Measurements from ENCODE around the gene SPRY4. TPM values are rescaled to one million over a fixed set of nuclear protein-coding genes. Genes with fewer than 3 reads are reported as not detected.

Gene SPRY4
- total RNA-seq (2014; rRNA removed; shearing (Covaris generic)) (10.9 and 12.8 TPM in 2 replicates), polyA plus RNA-seq (2016; fragmentation: Nextera tagmentation; extraction: Ambion mirVana) (8.5 and 9.2 TPM in 2 replicates)

GRCh38 chr5:142324871-142325724 lies at the start of gene SPRY4:
Gene SPRY4 (minus strand): TSS chr5:142325021. CDS start chr5:142315108, 9,913 bp downstream.
- DNase-seq: peak; percentile 98
- Histone ChIP-seq H3K79me2 (ENCODE audit: insufficient read depth) (peaks cover 73% of the 10 kb centered on the region), H3K27ac (peak within 1 kb of the TSS; percentile 91), H3K4me3 (peak within 1 kb of the TSS; percentile 80), H3K4me2 (ENCODE audit: unreplicated experiment) (peak within 1 kb of the TSS; percentile 96), H3K9me3 (ENCODE audit: low read depth) (no peaks in the 10 kb centered on the region), H4K20me1 (ENCODE audit: insufficient read depth) (no peaks in the 10 kb centered on the region), H3F3A (ENCODE audit: insufficient read depth) (peaks cover 47% of the 10 kb centered on the region), H3K9ac (peak within 1 kb of the TSS; percentile 93), H3K27me3 (replicated peaks; ENCODE audit: insufficient read depth) (no peaks in the 10 kb centered on the region), H3K36me3 (ENCODE audit: low read depth) (no peaks in the 10 kb centered on the region), H2AFZ (peak within 1 kb of the TSS; percentile 80), H3K4me1 (ENCODE audit: insufficient read depth) (peaks cover 45% of the 10 kb centered on the region), H3K9me2 (ENCODE audit: insufficient read depth) (no peaks in the 10 kb centered on the region)
- in situ Hi-C loops (cut with MboI): loop anchor here (10.0 kb wide), 1 partner anchor 220 kb away; no protein-coding TSS in a partner anchor
- no peak for TF ChIP-seq EZH2phosphoT487 (IDR thresholded peaks at IDR 0.05; ENCODE audit: insufficient read depth, low read depth)
- 1% methylated on average over 46 to 54 of the region's 54 CpGs for WGBS, 2 experiments (ENCODE audit: low coverage in 1 of 2, low lambda C conversion rate in 2 of 2, missing lambda C conversion rate in 2 of 2)

- Histone ChIP-seq H3K27me3 (replicated peaks; ENCODE audit: insufficient read depth) (no peaks in the 10 kb centered on the region), H3K4me3 (no peak overlapping the region), H3K4me2 (ENCODE audit: unreplicated experiment) (no peak overlapping the region), H3K79me2 (ENCODE audit: insufficient read depth) (no peaks in the 10 kb centered on the region), H3K4me1 (ENCODE audit: insufficient read depth) (peaks cover under 1% of the 10 kb centered on the region; the same call in 1 of the 2 replicates), H3K9ac (no peak overlapping the region), H2AFZ (no peak overlapping the region), H3K9me3 (ENCODE audit: low read depth) (no peaks in the 10 kb centered on the region), H3F3A (ENCODE audit: insufficient read depth) (no peaks in the 10 kb centered on the region), H3K36me3 (ENCODE audit: low read depth) (no peaks in the 10 kb centered on the region), H3K9me2 (ENCODE audit: insufficient read depth) (no peaks in the 10 kb centered on the region), H4K20me1 (ENCODE audit: insufficient read depth) (no peaks in the 10 kb centered on the region), H3K27ac (no peak overlapping the region)
- 97 to 98% methylated on average over 2 of the region's 2 CpGs for WGBS, 2 experiments (ENCODE audit: low coverage in 1 of 2, low lambda C conversion rate in 2 of 2, missing lambda C conversion rate in 2 of 2)
- DNase-seq: no peak
- in situ Hi-C loops (cut with MboI): no loop called here
- no peak for TF ChIP-seq EZH2phosphoT487 (IDR thresholded peaks at IDR 0.05; ENCODE audit: insufficient read depth, low read depth)
- TF ChIP-seq EZH2 (IDR thresholded peaks at IDR 0.05; ENCODE audit: insufficient read depth, poor library complexity, severe bottlenecking): no peak
These were observed 43.7 kb upstream of the SPRY4 start for GRCh38 chr5:142368529-142368928.

GRCh38 chr5:142366007-142366406 lies 41.2 kb upstream of the SPRY4 start:
- 92% methylated on average over 4 of the region's 4 CpGs for WGBS, 2 experiments (ENCODE audit: low coverage in 1 of 2, low lambda C conversion rate in 2 of 2, missing lambda C conversion rate in 2 of 2)
- no peak for DNase-seq
- no peaks in the 10 kb centered on the region for H4K20me1 ChIP-seq (ENCODE audit: insufficient read depth)
- H3K9me2 ChIP-seq (ENCODE audit: insufficient read depth): no peaks in the 10 kb centered on the region
- H3K4me3 ChIP-seq: no peak overlapping the region
- peaks cover 14% of the 10 kb centered on the region for H3K4me1 ChIP-seq (ENCODE audit: insufficient read depth)
- no peak overlapping the region for H3K4me2 ChIP-seq (ENCODE audit: unreplicated experiment)
- H3K9me3 ChIP-seq (ENCODE audit: low read depth): no peaks in the 10 kb centered on the region
- H3K9ac ChIP-seq: no peak overlapping the region
- TF ChIP-seq EZH2phosphoT487 (IDR thresholded peaks at IDR 0.05; ENCODE audit: insufficient read depth, low read depth): no peak
- TF ChIP-seq EZH2 (IDR thresholded peaks at IDR 0.05; ENCODE audit: insufficient read depth, poor library complexity, severe bottlenecking): no peak
- no peak overlapping the region for H2AFZ ChIP-seq
- no peaks in the 10 kb centered on the region for H3K36me3 ChIP-seq (ENCODE audit: low read depth)
- in situ Hi-C loops (cut with MboI): no loop called here
- no peaks in the 10 kb centered on the region for H3K79me2 ChIP-seq (ENCODE audit: insufficient read depth)
- peaks cover 8% of the 10 kb centered on the region; the same call in 1 of the 2 replicates for H3F3A ChIP-seq (ENCODE audit: insufficient read depth)
- no peaks in the 10 kb centered on the region for H3K27me3 ChIP-seq (replicated peaks; ENCODE audit: insufficient read depth)
- H3K27ac ChIP-seq: no peak overlapping the region

- H3K27ac ChIP-seq: no peak overlapping the region
- no peak overlapping the region for H3K4me2 ChIP-seq (ENCODE audit: unreplicated experiment)
- H2AFZ ChIP-seq: no peak overlapping the region
- H3K9ac ChIP-seq: no peak overlapping the region
- no peaks in the 10 kb centered on the region for H4K20me1 ChIP-seq (ENCODE audit: insufficient read depth)
- no peaks in the 10 kb centered on the region for H3K36me3 ChIP-seq (ENCODE audit: low read depth)
- H3K79me2 ChIP-seq (ENCODE audit: insufficient read depth): no peaks in the 10 kb centered on the region
- TF ChIP-seq EZH2 (IDR thresholded peaks at IDR 0.05; ENCODE audit: insufficient read depth, poor library complexity, severe bottlenecking): no peak
- TF ChIP-seq EZH2phosphoT487 (IDR thresholded peaks at IDR 0.05; ENCODE audit: insufficient read depth, low read depth): no peak
- no peaks in the 10 kb centered on the region for H3K9me3 ChIP-seq (ENCODE audit: low read depth)
- in situ Hi-C loops (cut with MboI): no loop called here
- no peak overlapping the region for H3K4me3 ChIP-seq
- WGBS, 2 experiments (ENCODE audit: low coverage in 1 of 2, low lambda C conversion rate in 2 of 2, missing lambda C conversion rate in 2 of 2): 92 to 93% methylated on average over 23 of the region's 23 CpGs
- no peak for DNase-seq
- peaks cover 8% of the 10 kb centered on the region; the same call in 1 of the 2 replicates for H3F3A ChIP-seq (ENCODE audit: insufficient read depth)
- H3K9me2 ChIP-seq (ENCODE audit: insufficient read depth): no peaks in the 10 kb centered on the region
- H3K4me1 ChIP-seq (ENCODE audit: insufficient read depth): peaks cover 14% of the 10 kb centered on the region
- no peaks in the 10 kb centered on the region for H3K27me3 ChIP-seq (replicated peaks; ENCODE audit: insufficient read depth)
These were observed 39.7 kb upstream of the SPRY4 start for GRCh38 chr5:142364251-142365145.

Measured in GM23248 (cell line).